CD4-positive, alpha-beta T cell (primary cell): ENCODE measurements around the gene MICAL3. TPM values are rescaled to one million over a fixed set of nuclear protein-coding genes. Genes with fewer than 3 reads are reported as not detected.

ENCODE experiments used
- ATAC-seq: fragments of 200-7000 bp; cut with Tn5 transposase; one replicate; pipeline ENCODE4 v1.10.0; 2022; ENCODE audit warnings: mild to moderate bottlenecking; ENCODE audit not compliant: poor library complexity
- CTCF ChIA-PET: fragments of 350-600 bp; sonication (Branson Sonifier 250); formaldehyde crosslinking; loops from one replicate; lab custom pipeline; 2021; ENCODE audit warnings: antibody characterized with exemption, inconsistent platforms; lab: Charles Lee
- POLR2A ChIA-PET: fragments of 350-600 bp; sonication (Branson Sonifier 250); formaldehyde crosslinking; loops from one replicate; lab custom pipeline; 2021; ENCODE audit warnings: antibody characterized with exemption, inconsistent platforms; lab: Charles Lee
- DNase-seq, 14 experiments: peaks; one replicate each; pipeline ENCODE4 v3.0.0-alpha.2; 2013 to 2020; ENCODE audit warnings: mixed read lengths in 2 of 14
- H3K27ac ChIP-seq, 2 donors: one replicate each; pipeline versions ENCODE4 v1.5.1 to v1.7.0; 2013; ENCODE audit warnings: low read length in 2 of 2, low read depth in 1 of 2, mild to moderate bottlenecking in 1 of 2
- H3K27me3 ChIP-seq, 2 experiments: 1 replicate in 1 of 2; 2 replicates in 1 of 2; pipeline versions ENCODE4 v1.6.1 to v1.7.0; 2013; ENCODE audit warnings: low read length in 2 of 2, control low read depth in 1 of 2, mild to moderate bottlenecking in 1 of 2, moderate library complexity in 1 of 2; ENCODE audit not compliant: insufficient read depth in 2 of 2, control insufficient read depth in 1 of 2
- H3K36me3 ChIP-seq: one replicate; pipeline ENCODE4 v1.6.1; 2013; ENCODE audit warnings: low read length, control low read depth; ENCODE audit not compliant: insufficient read depth
- H3K4me1 ChIP-seq: one replicate; pipeline ENCODE4 v1.6.1; 2013; ENCODE audit warnings: low read length, control low read depth; ENCODE audit not compliant: insufficient read depth
- H3K4me3 ChIP-seq: one replicate; pipeline ENCODE4 v1.5.1; 2013; ENCODE audit warnings: mild to moderate bottlenecking, low read length, moderate library complexity
- H3K9me3 ChIP-seq, 2 experiments: 1 replicate in 1 of 2; 2 replicates in 1 of 2; pipeline versions ENCODE4 v1.6.1 to v1.7.0; 2013; ENCODE audit warnings: low read length in 2 of 2, mild to moderate bottlenecking in 2 of 2, control low read depth in 1 of 2, moderate library complexity in 1 of 2; ENCODE audit not compliant: control insufficient read depth in 1 of 2, insufficient read depth in 1 of 2
- H3K27ac Mint-ChIP-seq: one replicate; pipeline ENCODE4 v1.8.0; 2020; ENCODE audit warnings: mixed read lengths
- H3K27me3 Mint-ChIP-seq: one replicate; pipeline ENCODE4 v1.8.0; 2021; ENCODE audit warnings: mixed read lengths
- H3K36me3 Mint-ChIP-seq: one replicate; pipeline ENCODE4 v1.8.0; 2021; ENCODE audit warnings: low read depth, mixed read lengths
- H3K4me1 Mint-ChIP-seq: one replicate; pipeline ENCODE4 v1.8.0; 2021; ENCODE audit warnings: low read depth, mixed read lengths
- H3K4me3 Mint-ChIP-seq: one replicate; pipeline ENCODE4 v1.8.0; 2020; ENCODE audit warnings: mild to moderate bottlenecking, mixed read lengths
- H3K9me3 Mint-ChIP-seq: one replicate; pipeline ENCODE4 v1.8.0; 2020; ENCODE audit warnings: mixed read lengths
- CTCF ChIP-seq: fragments of 200-600 bp; IDR thresholded peaks from one replicate; pipeline ENCODE4 v1.8.0; 2022; ENCODE audit warnings: antibody characterized with exemption, mild to moderate bottlenecking
- intact Hi-C, 2 experiments: fragments of 100-400 bp; cut with DNase I in 1 of 2; cut with micrococcal nuclease in 1 of 2; formaldehyde crosslinking; loops; one replicate each; pipeline versions ENCODE4 v1.15.1 to v1.9.0; 2023 to 2025; cut with DNase I, micrococcal nuclease
- total RNA-seq, 174 experiments: library from RNA in 2 of 174; stranded (reverse) in 2 of 174; gene quantifications; one replicate each; pipeline ENCODE4 v1.2.3 and lab custom pipeline; 2021 to 2026

MICAL3 gene
- total RNA-seq, 2 experiments from 2014 or later = 9.4 to 9.9 TPM

GRCh38 chr22:18048441-18048898 is 24.1 kb upstream of the MICAL3 start:
- TF ChIP-seq CTCF = no peak
- intact Hi-C loops = no loop called here
- CTCF ChIA-PET = no interaction called here
- no peak for DNase-seq
- H3K27ac Mint-ChIP-seq = no peak overlapping the region
- Histone ChIP-seq H3K4me1 (no peaks in the 10 kb centered on the region), H3K9me3 (no peaks in the 10 kb centered on the region), H3K4me3 (no peak overlapping the region), H3K27me3 (peaks cover 0 to 3% of the 10 kb centered on the region in 2 experiments), H3K27ac (no peak overlapping the region), H3K36me3 (no peaks in the 10 kb centered on the region)
- H3K36me3 Mint-ChIP-seq = no peaks in the 10 kb centered on the region
- POLR2A ChIA-PET = no interaction called here
- H3K4me1 Mint-ChIP-seq = no peaks in the 10 kb centered on the region
- no peak for ATAC-seq
- peaks cover 6% of the 10 kb centered on the region for H3K27me3 Mint-ChIP-seq
- no peak overlapping the region for H3K4me3 Mint-ChIP-seq
- no peaks in the 10 kb centered on the region for H3K9me3 Mint-ChIP-seq

GRCh38 chr22:18048041-18048440 is 23.7 kb upstream of the MICAL3 start:
- no peaks in the 10 kb centered on the region for H3K4me1 Mint-ChIP-seq
- H3K4me3 ChIP-seq = no peak overlapping the region

GRCh38 chr22:18045794-18046193 is 21.4 kb upstream of the MICAL3 start:
- no peaks in the 10 kb centered on the region for H3K9me3 Mint-ChIP-seq
- H3K36me3 Mint-ChIP-seq = no peaks in the 10 kb centered on the region
- no peaks in the 10 kb centered on the region for H3K4me1 ChIP-seq
- intact Hi-C loops = no loop called here
- H3K36me3 ChIP-seq = no peaks in the 10 kb centered on the region
- no peak overlapping the region for H3K4me3 Mint-ChIP-seq
- DNase-seq (no peak), ATAC-seq (no peak)
- peaks cover 0 to 3% of the 10 kb centered on the region in 2 experiments for H3K27me3 ChIP-seq
- no peak overlapping the region for H3K27ac ChIP-seq
- ChIA-PET CTCF (no interaction called here), POLR2A (no interaction called here)
- no peaks in the 10 kb centered on the region for H3K4me1 Mint-ChIP-seq
- no peak overlapping the region for H3K27ac Mint-ChIP-seq
- H3K4me3 ChIP-seq = no peak overlapping the region
- TF ChIP-seq CTCF = no peak
- peaks cover 0 to 6% of the 10 kb centered on the region in 2 experiments for H3K9me3 ChIP-seq
- H3K27me3 Mint-ChIP-seq = peaks cover 6% of the 10 kb centered on the region

More at GRCh38 chr22:18048041-18048440, 23.7 kb upstream of the MICAL3 start:
- POLR2A ChIA-PET = no interaction called here
- ATAC-seq (no peak), DNase-seq (no peak)
- no peaks in the 10 kb centered on the region for H3K36me3 Mint-ChIP-seq
- peaks cover 0 to 3% of the 10 kb centered on the region in 2 experiments for H3K27me3 ChIP-seq
- CTCF ChIA-PET = no interaction called here
- no peaks in the 10 kb centered on the region for H3K9me3 Mint-ChIP-seq
- no peak overlapping the region for H3K27ac Mint-ChIP-seq
- no peaks in the 10 kb centered on the region for H3K9me3 ChIP-seq
- no peak overlapping the region for H3K27ac ChIP-seq
- no peak for TF ChIP-seq CTCF
- no peaks in the 10 kb centered on the region for H3K36me3 ChIP-seq
- intact Hi-C loops = no loop called here
- no peak overlapping the region for H3K4me3 Mint-ChIP-seq
- no peaks in the 10 kb centered on the region for H3K4me1 ChIP-seq
- H3K27me3 Mint-ChIP-seq = peaks cover 6% of the 10 kb centered on the region
